Suppressor macrophage treated with lipopolysaccharide for 1 hour (primary cell): ENCODE measurements around the gene CCNQ.

Experiments used
- DNase-seq, 3 donors: peaks; one replicate each; pipeline ENCODE4 v3.0.0-alpha.2; 2020 to 2022

The CCNQ gene

GRCh38 chrX:153572601-153573000, 26.3 kb downstream of the CCNQ start:
- no peak for DNase-seq

GRCh38 chrX:153571534-153571908, 27.4 kb downstream of the CCNQ start:
- no peak for DNase-seq

GRCh38 chrX:153569475-153569874, 29.5 kb downstream of the CCNQ start:
- DNase-seq: peak; percentile 47 to 55 (median 49)

- peak in 1 of 3 donors; percentile 12 for DNase-seq
Observed at GRCh38 chrX:153568451-153569011, 30.4 kb downstream of the CCNQ start.

GRCh38 chrX:153565996-153566580, 32.9 kb downstream of the CCNQ start:
- DNase-seq: no peak

- DNase-seq: no peak
Observed at GRCh38 chrX:153564047-153564606, 34.8 kb downstream of the CCNQ start.

- no peak for DNase-seq
Observed at GRCh38 chrX:153562546-153562945, 36.4 kb downstream of the CCNQ start.

GRCh38 chrX:153561337-153561736, 37.6 kb downstream of the CCNQ start:
- DNase-seq: no peak

GRCh38 chrX:153560466-153560865, 38.5 kb downstream of the CCNQ start:
- DNase-seq: no peak

GRCh38 chrX:153560000-153560399, 38.9 kb downstream of the CCNQ start:
- peak; percentile 62 to 73 (median 64) for DNase-seq

- peak in 1 of 3 donors; percentile 24 for DNase-seq
Observed at GRCh38 chrX:153557618-153558355, 41.2 kb downstream of the CCNQ start.

GRCh38 chrX:153556767-153557166, 42.2 kb downstream of the CCNQ start:
- no peak for DNase-seq

- peak; percentile 56 to 78 (median 75) for DNase-seq
Observed at GRCh38 chrX:153554519-153555167, 44.3 kb downstream of the CCNQ start.

GRCh38 chrX:153551135-153551534, 47.8 kb downstream of the CCNQ start:
- peak in 2 of 3 donors; percentile 31 to 37 for DNase-seq

GRCh38 chrX:153549807-153550206, 49.1 kb downstream of the CCNQ start:
- no peak for DNase-seq

GRCh38 chrX:153549231-153549630, 49.7 kb downstream of the CCNQ start:
- no peak for DNase-seq

GRCh38 chrX:153547195-153547594, 51.7 kb downstream of the CCNQ start:
- DNase-seq: no peak

- no peak for DNase-seq
Observed at GRCh38 chrX:153546386-153546785, 52.6 kb downstream of the CCNQ start.

- DNase-seq: no peak
Observed at GRCh38 chrX:153544727-153545126, 54.2 kb downstream of the CCNQ start.

GRCh38 chrX:153539979-153540358, 59.0 kb downstream of the CCNQ start:
- no peak for DNase-seq

GRCh38 chrX:153539171-153539978, 59.6 kb downstream of the CCNQ start:
- DNase-seq: peak; percentile 73 to 82 (median 77)

GRCh38 chrX:153538424-153538823, 60.5 kb downstream of the CCNQ start:
- no peak for DNase-seq
